Neuronal stem cell (in vitro differentiated cells): ENCODE measurements around the gene TMCC2.

Experiments used
- DNase-seq: peaks from one replicate; pipeline ENCODE4 v3.0.0-alpha.2; 2013; ENCODE audit warnings: low spot score
- H2AFZ ChIP-seq: one replicate; pipeline ENCODE4 v1.6.1; 2013; ENCODE audit warnings: mild to moderate bottlenecking, low read length, inconsistent platforms
- H2AK5ac ChIP-seq: 2 replicates; pipeline ENCODE4 v1.6.1; 2013; ENCODE audit warnings: low read depth, mild to moderate bottlenecking, inconsistent platforms, low read length, moderate library complexity, mixed read lengths
- H2BK120ac ChIP-seq: 2 replicates; pipeline ENCODE4 v1.6.1; 2013; ENCODE audit warnings: low read depth, mild to moderate bottlenecking, inconsistent platforms, low read length, moderate library complexity, mixed read lengths
- H2BK12ac ChIP-seq: one replicate; pipeline ENCODE4 v1.6.1; 2013; ENCODE audit warnings: low read length, inconsistent platforms
- H2BK15ac ChIP-seq: 2 replicates; pipeline ENCODE4 v1.6.1; 2013; ENCODE audit warnings: mild to moderate bottlenecking, low read length, inconsistent platforms, mixed read lengths
- H2BK5ac ChIP-seq: one replicate; pipeline ENCODE4 v1.6.1; 2013; ENCODE audit warnings: inconsistent platforms, mild to moderate bottlenecking, low read length, moderate library complexity
- H3K14ac ChIP-seq: one replicate; pipeline ENCODE4 v1.6.1; 2013; ENCODE audit warnings: low read length, inconsistent platforms
- H3K18ac ChIP-seq: 2 replicates; pipeline ENCODE4 v1.6.1; 2013; ENCODE audit warnings: low read length, inconsistent platforms
- H3K23ac ChIP-seq: 2 replicates; pipeline ENCODE4 v1.6.1; 2013; ENCODE audit warnings: low read depth, mild to moderate bottlenecking, mixed read lengths, low read length, inconsistent platforms; ENCODE audit not compliant: poor library complexity
- H3K27ac ChIP-seq: replicated peaks from 3 replicates; pipeline ENCODE4 v1.5.1; 2013; ENCODE audit warnings: low read length, inconsistent platforms
- H3K27me3 ChIP-seq, 3 experiments: 2 replicates each; pipeline ENCODE4 v1.6.1; 2013; ENCODE audit warnings: low read length in 3 of 3, mild to moderate bottlenecking in 2 of 3, inconsistent platforms in 1 of 3, low read depth in 1 of 3, mixed read lengths in 1 of 3, moderate library complexity in 1 of 3; ENCODE audit not compliant: control insufficient read depth in 3 of 3, insufficient read depth in 3 of 3
- H3K36me3 ChIP-seq, 2 donors: replicated peaks in 1 of 2; 2 replicates each; pipeline ENCODE4 v1.6.1; 2013; ENCODE audit warnings: low read length in 2 of 2; ENCODE audit not compliant: control insufficient read depth in 2 of 2, insufficient read depth in 2 of 2
- H3K4ac ChIP-seq: 2 replicates; pipeline ENCODE4 v1.6.1; 2013; ENCODE audit warnings: inconsistent platforms, mild to moderate bottlenecking, low read length, moderate library complexity
- H3K4me1 ChIP-seq, 2 donors: 1 replicate in 1 of 2; 2 replicates in 1 of 2; pipeline ENCODE4 v1.6.1; 2013; ENCODE audit warnings: low read length in 2 of 2, low read depth in 1 of 2; ENCODE audit not compliant: control insufficient read depth in 2 of 2, insufficient read depth in 1 of 2
- H3K4me2 ChIP-seq: one replicate; pipeline ENCODE4 v1.6.1; 2013; ENCODE audit warnings: mild to moderate bottlenecking, low read length, inconsistent platforms; ENCODE audit not compliant: insufficient read depth, poor library complexity, severe bottlenecking
- H3K4me3 ChIP-seq, 2 donors: 2 replicates each; pipeline ENCODE4 v1.5.1; 2013; ENCODE audit warnings: low read length in 2 of 2, mild to moderate bottlenecking in 2 of 2, inconsistent platforms in 1 of 2, moderate library complexity in 1 of 2
- H3K79me1 ChIP-seq: one replicate; pipeline ENCODE4 v1.6.1; 2013; ENCODE audit warnings: low read depth, mild to moderate bottlenecking, inconsistent platforms, low read length, moderate library complexity
- H3K9ac ChIP-seq: one replicate; pipeline ENCODE4 v1.6.1; 2013; ENCODE audit warnings: mild to moderate bottlenecking, low read depth, low read length, inconsistent platforms; ENCODE audit not compliant: poor library complexity
- H3K9me3 ChIP-seq, 2 donors: replicated peaks in 1 of 2; 2 replicates each; pipeline versions ENCODE3 to v1.6.1; 2013; ENCODE audit warnings: low read length in 2 of 2, mild to moderate bottlenecking in 2 of 2, inconsistent platforms in 1 of 2, low read depth in 1 of 2, mixed read lengths in 1 of 2, moderate library complexity in 1 of 2; ENCODE audit not compliant: control insufficient read depth in 2 of 2, insufficient read depth in 1 of 2
- H4K8ac ChIP-seq: one replicate; pipeline ENCODE4 v1.6.1; 2013; ENCODE audit warnings: low read depth, mild to moderate bottlenecking, inconsistent platforms, low read length, moderate library complexity
- H4K91ac ChIP-seq: one replicate; pipeline ENCODE4 v1.6.1; 2013; ENCODE audit warnings: low read length, low read depth, mild to moderate bottlenecking, inconsistent platforms; ENCODE audit not compliant: poor library complexity
- WGBS, 2 donors: extraction: QIAGEN DNeasy Blood & Tissue Kit; methylation state at CpG; one replicate each; pipeline ENCODE4 v1.1.7; 2013; ENCODE audit warnings: missing lambda C conversion rate in 2 of 2, mixed read lengths in 1 of 2; ENCODE audit not compliant: insufficient read length in 2 of 2, insufficient replicate concordance in 1 of 2; ENCODE audit errors: extremely low coverage in 2 of 2; 5-methylcytosine and 5-hydroxymethylcytosine counted together

The TMCC2 gene

DNA sequence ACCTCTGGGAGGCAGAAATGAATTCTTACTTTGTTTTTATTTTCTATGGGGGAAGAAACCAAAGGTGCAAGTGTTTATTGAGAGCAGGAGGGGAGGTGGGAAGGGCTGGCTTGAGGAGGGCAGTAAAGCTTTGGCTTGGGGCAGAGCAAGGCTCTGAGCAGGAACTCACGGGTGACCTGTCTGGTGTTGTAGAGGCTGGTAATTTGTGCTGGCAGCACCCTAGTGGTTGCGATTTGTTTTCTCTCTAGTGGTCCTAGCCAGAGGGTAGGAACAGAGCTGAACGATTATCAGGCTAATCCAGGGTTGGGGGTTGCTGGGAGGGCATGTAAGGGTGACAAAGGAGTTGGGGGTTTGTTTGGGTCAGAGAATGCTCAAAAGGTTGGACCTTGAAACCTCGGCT is 16.6 kb downstream of the TMCC2 start:
- H3K4me3 ChIP-seq: no peak overlapping the region
- H3K36me3 ChIP-seq: peaks cover 0 to 11% of the 10 kb centered on the region in 2 donors
- no peaks in the 10 kb centered on the region for H3K79me1 ChIP-seq
- no peak overlapping the region for H4K91ac ChIP-seq
- H3K18ac ChIP-seq: no peak overlapping the region
- no peak overlapping the region for H2BK15ac ChIP-seq
- H3K14ac ChIP-seq: no peak overlapping the region
- H3K9ac ChIP-seq: peak overlapping the region; percentile 12
- WGBS, 2 donors: no CpG with 5 or more reads among the region's 4 CpGs
- H3K4ac ChIP-seq: no peak overlapping the region
- peak overlapping the region; percentile 58 for H2BK5ac ChIP-seq
- no peak overlapping the region for H3K27ac ChIP-seq
- H3K27me3 ChIP-seq: no peaks in the 10 kb centered on the region
- no peak overlapping the region for H2BK12ac ChIP-seq
- peaks cover 7% of the 10 kb centered on the region in 2 donors for H3K4me1 ChIP-seq
- no peak overlapping the region for H2BK120ac ChIP-seq
- H2AK5ac ChIP-seq: no peak overlapping the region
- no peak overlapping the region for H3K4me2 ChIP-seq
- H2AFZ ChIP-seq: no peak overlapping the region
- no peak overlapping the region for H3K23ac ChIP-seq
- H4K8ac ChIP-seq: no peak overlapping the region
- no peak for DNase-seq
- H3K9me3 ChIP-seq: no peaks in the 10 kb centered on the region

DNA sequence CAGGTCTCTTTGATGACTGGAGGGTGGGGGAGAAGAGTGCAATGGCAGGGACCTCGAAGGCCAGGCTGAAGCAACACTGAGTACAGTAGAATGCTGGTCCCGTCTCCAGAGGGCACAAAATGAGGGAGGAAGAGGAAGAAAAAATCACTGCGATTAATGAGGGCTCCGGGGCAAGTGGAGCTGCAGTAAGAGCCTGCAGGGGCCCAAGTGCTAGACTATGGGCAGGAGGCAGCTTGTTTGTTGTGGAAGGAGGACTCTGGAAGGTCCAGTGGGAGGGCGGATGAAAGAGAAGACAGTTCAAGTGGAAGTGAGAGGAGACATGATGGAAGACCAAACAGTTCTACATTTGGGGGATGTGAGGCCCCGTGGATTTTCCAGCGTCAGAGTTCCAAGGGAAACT is 17.4 kb downstream of the TMCC2 start:
- H3K36me3 ChIP-seq: peaks cover 0 to 11% of the 10 kb centered on the region in 2 donors
- no peak overlapping the region for H4K91ac ChIP-seq
- H3K14ac ChIP-seq: no peak overlapping the region
- no peak overlapping the region for H3K23ac ChIP-seq
- no peak overlapping the region for H4K8ac ChIP-seq
- no peaks in the 10 kb centered on the region for H3K9me3 ChIP-seq
- H3K18ac ChIP-seq: peak overlapping the region; percentile 32
- H3K4me2 ChIP-seq: no peak overlapping the region
- no peaks in the 10 kb centered on the region for H3K79me1 ChIP-seq
- no peak overlapping the region for H2BK120ac ChIP-seq
- DNase-seq: no peak
- H2AFZ ChIP-seq: no peak overlapping the region
- no peak overlapping the region for H2BK15ac ChIP-seq
- H2AK5ac ChIP-seq: no peak overlapping the region
- peaks cover 7% of the 10 kb centered on the region in 2 donors for H3K4me1 ChIP-seq
- H2BK12ac ChIP-seq: no peak overlapping the region
- H3K4me3 ChIP-seq: no peak overlapping the region
- peak overlapping the region; percentile 58 for H2BK5ac ChIP-seq
- H3K9ac ChIP-seq: no peak overlapping the region
- H3K4ac ChIP-seq: no peak overlapping the region
- no peaks in the 10 kb centered on the region for H3K27me3 ChIP-seq
- no peak overlapping the region for H3K27ac ChIP-seq
- WGBS, 2 donors: no CpG with 5 or more reads among the region's 7 CpGs

DNA sequence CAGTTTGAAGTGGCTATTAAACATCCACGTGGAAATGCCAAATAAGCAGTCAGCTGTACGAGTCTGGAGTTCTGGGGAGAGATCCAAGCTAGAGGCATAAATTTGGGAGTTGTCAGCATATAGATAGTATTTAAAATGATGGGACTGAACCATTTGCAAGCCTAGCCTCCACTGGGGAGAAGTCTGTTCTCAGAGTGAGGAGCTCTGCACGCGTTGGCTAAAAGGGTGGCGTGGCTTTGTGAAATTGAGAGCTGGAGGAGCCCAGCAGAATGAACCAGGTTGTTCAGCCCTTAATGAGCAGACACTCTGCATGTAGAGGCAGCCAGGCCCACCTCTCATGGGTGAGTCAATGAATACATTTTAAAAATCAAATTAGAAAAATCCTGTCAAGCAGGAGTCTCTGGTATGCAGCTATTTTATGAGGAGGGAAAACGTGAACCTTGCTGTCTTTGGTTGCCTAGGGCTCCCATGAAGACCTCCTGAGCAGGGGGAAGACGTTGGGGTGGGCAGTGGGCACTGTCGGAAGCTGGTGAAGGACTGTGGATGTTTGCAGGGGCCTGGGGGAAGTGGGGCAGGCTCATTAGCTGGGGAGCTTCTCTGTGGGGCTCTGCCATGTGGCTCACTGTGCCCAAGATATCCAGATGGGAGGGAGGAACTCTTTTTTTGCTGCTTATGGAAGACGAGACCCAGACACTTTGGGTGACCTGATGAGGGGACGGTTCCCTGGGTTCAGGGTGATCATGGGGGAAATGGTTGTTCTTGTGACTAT is 18.8 kb downstream of the TMCC2 start:
- Histone ChIP-seq H3K27ac (no peak overlapping the region), H3K9me3 (no peaks in the 10 kb centered on the region), H2BK5ac (no peak overlapping the region), H3K23ac (no peak overlapping the region), H3K14ac (no peak overlapping the region), H3K4me2 (no peak overlapping the region), H3K4ac (no peak overlapping the region), H3K4me3 (no peak overlapping the region), H2BK15ac (no peak overlapping the region), H3K79me1 (no peaks in the 10 kb centered on the region), H3K4me1 (peaks cover 7% of the 10 kb centered on the region in 2 donors), H2AFZ (no peak overlapping the region), H4K91ac (no peak overlapping the region), H3K27me3 (no peaks in the 10 kb centered on the region), H2BK120ac (no peak overlapping the region), H2BK12ac (no peak overlapping the region), H3K36me3 (peaks cover 0 to 8% of the 10 kb centered on the region in 2 donors), H4K8ac (no peak overlapping the region), H3K18ac (no peak overlapping the region), H2AK5ac (no peak overlapping the region), H3K9ac (no peak overlapping the region)
- WGBS, 2 donors: no CpG with 5 or more reads among the region's 10 CpGs
- DNase-seq: no peak

DNA sequence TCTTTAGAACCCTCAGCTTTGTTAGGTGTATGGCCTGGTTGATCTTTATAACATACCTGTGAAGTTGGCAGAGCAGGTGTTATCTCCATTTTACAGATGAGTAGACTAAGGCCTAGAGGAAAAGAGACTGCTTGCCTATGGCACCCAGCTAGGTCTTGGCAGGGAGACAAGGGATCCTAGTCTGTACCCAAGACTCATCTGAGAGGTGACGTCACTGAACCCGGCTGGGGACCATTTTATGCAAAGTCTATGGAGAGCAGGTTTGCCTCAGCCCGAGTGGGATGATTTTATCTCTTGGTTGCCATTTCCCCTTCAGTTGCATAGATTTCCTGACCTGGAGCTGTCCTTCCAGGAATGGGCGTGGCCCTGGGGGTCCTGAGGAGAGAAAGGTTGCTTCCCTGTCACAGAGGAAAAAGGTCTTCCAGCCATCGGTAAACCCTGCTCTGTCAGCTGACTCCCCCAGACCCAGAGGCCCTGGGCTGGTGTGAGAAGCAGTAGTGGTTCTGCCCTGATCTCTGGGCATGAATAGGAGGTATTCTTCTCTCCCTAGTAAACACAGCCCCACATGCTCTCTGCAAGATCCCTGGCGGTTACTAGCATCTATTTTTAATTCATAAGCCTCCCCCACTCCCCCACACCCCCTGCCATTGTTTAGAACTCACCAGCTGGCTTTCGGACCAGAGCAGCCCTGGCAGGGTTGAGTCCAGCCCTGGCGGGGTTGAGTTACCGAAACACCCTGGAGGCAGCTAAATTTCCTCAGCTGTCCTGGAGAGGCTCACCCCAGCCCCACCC is 19.6 kb downstream of the TMCC2 start:
- Histone ChIP-seq H2BK5ac (no peak overlapping the region), H3K18ac (peak overlapping the region; percentile 27), H4K91ac (no peak overlapping the region), H3K79me1 (no peaks in the 10 kb centered on the region), H2AK5ac (no peak overlapping the region), H2AFZ (peak overlapping the region; percentile 3), H2BK15ac (no peak overlapping the region), H3K9me3 (no peaks in the 10 kb centered on the region), H3K14ac (no peak overlapping the region), H2BK12ac (no peak overlapping the region), H3K23ac (no peak overlapping the region), H3K4me2 (no peak overlapping the region), H3K27me3 (no peaks in the 10 kb centered on the region), H3K36me3 (peaks cover 0 to 5% of the 10 kb centered on the region in 2 donors), H3K4ac (no peak overlapping the region), H3K4me3 (no peak overlapping the region), H3K4me1 (peaks cover 7% of the 10 kb centered on the region in 2 donors), H3K27ac (no peak overlapping the region), H3K9ac (peak overlapping the region; percentile 1), H4K8ac (no peak overlapping the region), H2BK120ac (no peak overlapping the region)
- no CpG with 5 or more reads among the region's 9 CpGs for WGBS, 2 donors
- no peak for DNase-seq
